HCT116 (cell line): ENCODE results near the gene SUPT20HL2.

Source experiments
- FOSL1 ChIP-seq: IDR thresholded peaks from 2 replicates; pipeline ENCODE4 v1.6.1; 2012; ENCODE audit warnings: low read depth
- JUND ChIP-seq: IDR thresholded peaks from 2 replicates; pipeline ENCODE4 v1.6.1; 2012
- POLR2A ChIP-seq: IDR thresholded peaks from 2 replicates; pipeline ENCODE4 v1.7.0; 2011; ENCODE audit warnings: borderline replicate concordance; ENCODE audit not compliant: insufficient read depth, insufficient read length; ENCODE audit errors: extremely low read depth
- POLR2AphosphoS5 ChIP-seq: IDR thresholded peaks from 2 replicates; pipeline ENCODE4 v1.6.1; 2011; ENCODE audit warnings: mild to moderate bottlenecking, low read depth, low read length, moderate library complexity
- ZFX ChIP-seq: fragments of 450-650 bp; IDR thresholded peaks from 2 replicates; pipeline ENCODE4 v1.6.1; 2017
- TF ChIP-seq, protein P1 (sequence below), 3 experiments: fragments of 200-600 bp in 1 of 3; sonication (generic) in 1 of 3; IDR thresholded peaks in 2 of 3; conservative IDR thresholded peaks in 1 of 3; 2 replicates each; pipeline ENCODE4 v1.5.1; 2012 to 2017; ENCODE audit warnings: low read depth in 2 of 3, low read length in 2 of 3, antibody characterized with exemption in 1 of 3, borderline replicate concordance in 1 of 3, control low read depth in 1 of 3, mild to moderate bottlenecking in 1 of 3, mixed read lengths in 1 of 3, mixed run types in 1 of 3, moderate library complexity in 1 of 3; ENCODE audit not compliant: insufficient read depth in 1 of 3
- TF ChIP-seq, protein P2 (sequence below): IDR thresholded peaks from 2 replicates; pipeline ENCODE4 v1.6.1; 2012

DNA sequence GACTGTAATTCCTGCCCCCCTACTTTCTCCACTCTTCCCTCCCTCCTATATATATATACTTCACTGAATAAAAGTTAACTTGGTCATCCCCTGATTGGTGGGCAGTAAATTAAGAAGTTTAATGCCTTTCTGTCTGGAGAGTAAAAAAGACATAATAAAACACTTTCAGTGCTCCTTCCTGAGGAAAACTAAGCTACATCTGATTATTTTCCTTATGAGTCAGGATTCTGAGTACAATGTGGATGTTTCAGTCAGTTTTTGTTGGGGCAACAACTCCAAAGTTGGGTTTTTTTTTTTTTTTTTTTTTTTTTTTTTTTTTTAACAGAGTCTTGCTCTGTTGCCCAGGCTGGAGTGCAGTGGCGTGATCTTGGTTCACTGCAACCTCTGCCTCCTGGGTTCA is 22.0 kb upstream of the SUPT20HL2 start:
- TF ChIP-seq, protein P1, sequence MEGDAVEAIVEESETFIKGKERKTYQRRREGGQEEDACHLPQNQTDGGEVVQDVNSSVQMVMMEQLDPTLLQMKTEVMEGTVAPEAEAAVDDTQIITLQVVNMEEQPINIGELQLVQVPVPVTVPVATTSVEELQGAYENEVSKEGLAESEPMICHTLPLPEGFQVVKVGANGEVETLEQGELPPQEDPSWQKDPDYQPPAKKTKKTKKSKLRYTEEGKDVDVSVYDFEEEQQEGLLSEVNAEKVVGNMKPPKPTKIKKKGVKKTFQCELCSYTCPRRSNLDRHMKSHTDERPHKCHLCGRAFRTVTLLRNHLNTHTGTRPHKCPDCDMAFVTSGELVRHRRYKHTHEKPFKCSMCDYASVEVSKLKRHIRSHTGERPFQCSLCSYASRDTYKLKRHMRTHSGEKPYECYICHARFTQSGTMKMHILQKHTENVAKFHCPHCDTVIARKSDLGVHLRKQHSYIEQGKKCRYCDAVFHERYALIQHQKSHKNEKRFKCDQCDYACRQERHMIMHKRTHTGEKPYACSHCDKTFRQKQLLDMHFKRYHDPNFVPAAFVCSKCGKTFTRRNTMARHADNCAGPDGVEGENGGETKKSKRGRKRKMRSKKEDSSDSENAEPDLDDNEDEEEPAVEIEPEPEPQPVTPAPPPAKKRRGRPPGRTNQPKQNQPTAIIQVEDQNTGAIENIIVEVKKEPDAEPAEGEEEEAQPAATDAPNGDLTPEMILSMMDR (IDR thresholded peaks at IDR 0.05 in 2 of 3, conservative IDR thresholded peaks at IDR 0.05 in 1 of 3; ENCODE audit: borderline replicate concordance in 1 of 3, insufficient read depth in 1 of 3, low read depth in 2 of 3, low read length in 2 of 3): no peak
- TF ChIP-seq POLR2AphosphoS5 (no peak), POLR2A (no peak), FOSL1 (no peak), ZFX (no peak), JUND (no peak)
- TF ChIP-seq, protein P2, sequence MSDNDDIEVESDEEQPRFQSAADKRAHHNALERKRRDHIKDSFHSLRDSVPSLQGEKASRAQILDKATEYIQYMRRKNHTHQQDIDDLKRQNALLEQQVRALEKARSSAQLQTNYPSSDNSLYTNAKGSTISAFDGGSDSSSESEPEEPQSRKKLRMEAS: no peak
